Measurements from ENCODE around the gene SLC9B1.

DNA sequence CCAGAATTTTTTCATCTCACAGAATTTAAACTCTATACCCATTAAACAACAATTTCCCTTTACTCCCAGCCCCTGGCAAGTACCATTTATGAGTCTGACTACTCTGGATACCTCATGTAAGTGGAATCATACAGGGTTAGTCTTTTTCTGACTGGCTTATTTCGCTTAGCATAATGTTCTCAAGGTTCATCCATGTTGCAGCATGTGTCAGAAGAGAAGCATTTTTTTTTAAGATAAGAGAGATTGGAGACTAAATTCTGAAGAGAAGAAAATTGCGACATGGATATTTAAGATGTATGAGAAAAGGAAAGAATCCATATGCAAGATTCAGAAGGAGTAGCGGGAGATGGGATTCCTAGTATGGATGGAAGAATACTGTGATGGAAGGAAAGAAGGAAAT, 11.3 kb upstream of the SLC9B1 start:
- TF ChIP-seq RFX5 (IDR thresholded peaks at IDR 0.05; ENCODE audit: borderline replicate concordance, low read depth, low read length): no peak
- TF ChIP-seq SP2 (IDR thresholded peaks at IDR 0.05; ENCODE audit: low read length): no peak
- no peak for TF ChIP-seq BACH1 (IDR thresholded peaks at IDR 0.05; ENCODE audit: low read length)
- no peak for TF ChIP-seq YY1 (IDR thresholded peaks at IDR 0.05; ENCODE audit: low read depth, low read length)

All from H1 (cell line).